GM12892 (cell line): ENCODE measurements around the gene PRICKLE4.

ENCODE experiments used
- POLR2A ChIP-seq: IDR thresholded peaks from 2 replicates; pipeline ENCODE4 v1.6.1; 2011; ENCODE audit warnings: low read depth, low read length, control low read depth
- TAF1 ChIP-seq: IDR thresholded peaks from 2 replicates; pipeline ENCODE4 v1.6.1; 2011; ENCODE audit warnings: low read depth, mild to moderate bottlenecking, control low read depth, low read length, borderline replicate concordance

DNA sequence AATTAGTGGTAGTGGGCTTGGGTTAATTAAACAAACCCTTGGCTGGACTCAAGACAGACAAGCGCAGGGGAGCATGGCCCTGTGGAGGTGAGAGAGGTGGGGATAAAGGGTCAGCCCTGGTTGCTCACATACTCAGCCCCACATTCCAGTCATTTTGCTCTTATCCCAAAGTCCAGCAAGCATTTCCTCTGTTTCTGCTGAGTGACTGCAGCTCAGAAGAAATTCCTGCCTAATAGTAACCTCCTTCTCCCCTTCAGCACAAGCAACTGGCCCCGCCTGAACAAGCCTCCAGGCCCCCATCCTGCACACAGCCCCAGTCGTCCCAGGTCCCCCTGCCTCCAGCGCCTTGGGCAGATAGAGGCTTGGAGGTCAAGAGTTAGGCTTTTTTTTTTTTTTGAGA, 41.5 kb upstream of the PRICKLE4 start:
- TF ChIP-seq POLR2A (no peak), TAF1 (no peak)
